Measurements from ENCODE around the gene ERO1B.

DNA sequence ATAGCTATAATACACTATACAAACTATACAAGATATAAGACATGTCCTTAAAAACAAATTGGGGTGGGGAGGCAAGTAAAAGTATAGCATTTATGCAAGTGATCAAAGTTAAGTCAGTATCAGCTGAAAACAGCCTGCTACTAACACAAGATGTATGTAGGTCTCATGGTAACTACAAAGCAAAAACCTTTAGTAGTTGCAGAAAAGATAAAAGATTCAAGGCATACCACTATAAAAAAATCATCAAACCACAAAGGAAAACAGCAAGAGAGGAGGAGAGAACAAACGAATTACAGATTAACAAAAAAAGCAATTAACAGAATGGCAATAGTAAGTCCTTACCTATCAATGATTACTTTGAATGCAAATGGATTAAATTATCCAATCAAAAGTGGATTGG, 22.7 kb downstream of the ERO1B start:
- TF ChIP-seq POLR2AphosphoS5 (IDR thresholded peaks at IDR 0.05; ENCODE audit: low read depth, low read length) (no peak), NFIC (IDR thresholded peaks at IDR 0.05; ENCODE audit: borderline replicate concordance) (no peak), YY1 (IDR thresholded peaks at IDR 0.05; ENCODE audit: low read depth) (no peak), CHD2 (IDR thresholded peaks at IDR 0.05; ENCODE audit: low read length, partially characterized antibody) (no peak)
- TF ChIP-seq, protein P1, sequence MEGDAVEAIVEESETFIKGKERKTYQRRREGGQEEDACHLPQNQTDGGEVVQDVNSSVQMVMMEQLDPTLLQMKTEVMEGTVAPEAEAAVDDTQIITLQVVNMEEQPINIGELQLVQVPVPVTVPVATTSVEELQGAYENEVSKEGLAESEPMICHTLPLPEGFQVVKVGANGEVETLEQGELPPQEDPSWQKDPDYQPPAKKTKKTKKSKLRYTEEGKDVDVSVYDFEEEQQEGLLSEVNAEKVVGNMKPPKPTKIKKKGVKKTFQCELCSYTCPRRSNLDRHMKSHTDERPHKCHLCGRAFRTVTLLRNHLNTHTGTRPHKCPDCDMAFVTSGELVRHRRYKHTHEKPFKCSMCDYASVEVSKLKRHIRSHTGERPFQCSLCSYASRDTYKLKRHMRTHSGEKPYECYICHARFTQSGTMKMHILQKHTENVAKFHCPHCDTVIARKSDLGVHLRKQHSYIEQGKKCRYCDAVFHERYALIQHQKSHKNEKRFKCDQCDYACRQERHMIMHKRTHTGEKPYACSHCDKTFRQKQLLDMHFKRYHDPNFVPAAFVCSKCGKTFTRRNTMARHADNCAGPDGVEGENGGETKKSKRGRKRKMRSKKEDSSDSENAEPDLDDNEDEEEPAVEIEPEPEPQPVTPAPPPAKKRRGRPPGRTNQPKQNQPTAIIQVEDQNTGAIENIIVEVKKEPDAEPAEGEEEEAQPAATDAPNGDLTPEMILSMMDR (IDR thresholded peaks at IDR 0.05): no peak
- TF ChIP-seq, protein P2, sequence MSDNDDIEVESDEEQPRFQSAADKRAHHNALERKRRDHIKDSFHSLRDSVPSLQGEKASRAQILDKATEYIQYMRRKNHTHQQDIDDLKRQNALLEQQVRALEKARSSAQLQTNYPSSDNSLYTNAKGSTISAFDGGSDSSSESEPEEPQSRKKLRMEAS (IDR thresholded peaks at IDR 0.05; ENCODE audit: low read depth): no peak

All from SK-N-SH (cell line).